ENCODE results near the gene TSEN2. TPM values are rescaled to one million over a fixed set of nuclear protein-coding genes. Genes with fewer than 3 reads are reported as not detected.

Gene TSEN2
- total and polyA plus RNA-seq, 10 of the 15 experiments (the other 5 are each of a cell fraction or from before 2014, with no cell fraction given), result 17.7 to 32.3 (median 24.3) TPM

- no peak for ATAC-seq
- Histone ChIP-seq H3K4me1 (ENCODE audit: control insufficient read depth, insufficient read depth, low read length) (no peaks in the 10 kb centered on the region), H3K4me2 (ENCODE audit: control insufficient read depth, insufficient read depth) (no peak overlapping the region), H3K9ac (ENCODE audit: control insufficient read depth, insufficient read depth, low read length) (no peak overlapping the region), H3K79me2 (ENCODE audit: control insufficient read depth, insufficient read depth, low read length) (no peaks in the 10 kb centered on the region), H4K20me1 (ENCODE audit: control insufficient read depth, insufficient read depth) (no peaks in the 10 kb centered on the region), H3K27ac (ENCODE audit: control insufficient read depth, insufficient read depth) (no peak overlapping the region), H3K9me3 (replicated peaks; ENCODE audit: control insufficient read depth, insufficient read depth, low read length) (no peaks in the 10 kb centered on the region), H3K36me3 (ENCODE audit: control insufficient read depth in 2 of 2, insufficient read depth in 2 of 2, low read length in 1 of 2) (peaks cover 4 to 20% of the 10 kb centered on the region in 2 experiments), H3K27me3 (replicated peaks in 1 of 2; ENCODE audit: control insufficient read depth in 2 of 2, insufficient read depth in 2 of 2, low read length in 1 of 2) (no peaks in the 10 kb centered on the region), H2AFZ (ENCODE audit: control insufficient read depth, low read depth, low read length) (no peak overlapping the region), H3K4me3 (no peak overlapping the region)
- no TSS peak for BruUV-seq (replicated peaks)
- no peak for DNase-seq (ENCODE audit: low read depth, low spot score)
- CTCF ChIA-PET, result interaction anchor here (0.9 to 2.0 kb wide), 2 partner anchors 10 to 28 kb away, joined by 3 to 4 read pairs; no protein-coding TSS in a partner anchor
- no peak for FAIRE-seq
- SMC1A ChIA-PET (ENCODE audit: uncharacterized antibody, unreplicated experiment), result interaction anchor here (1.1 kb wide), 1 partner anchor 11 kb away, joined by 3 read pairs; no protein-coding TSS in a partner anchor
- POLR2A ChIA-PET, result no interaction called here
- in situ Hi-C loops (cut with MboI) (no loop called here), intact Hi-C loops (cut with micrococcal nuclease; ENCODE audit: unreplicated experiment) (no loop called here)
- 94% methylated on average over 8 of the region's 8 CpGs for WGBS (ENCODE audit: insufficient coverage, insufficient replicate concordance, low lambda C conversion rate, missing lambda C conversion rate)
- TF ChIP-seq NR2F1 (conservative IDR thresholded peaks at IDR 0.05) (no peak), YBX1 (IDR thresholded peaks at IDR 0.05) (no peak), KLF5 (IDR thresholded peaks at IDR 0.05; ENCODE audit: partially characterized antibody) (no peak), PML (IDR thresholded peaks at IDR 0.05; ENCODE audit: low read length) (no peak), ZSCAN29 (IDR thresholded peaks at IDR 0.05) (no peak)
- RAD21 ChIA-PET (ENCODE audit: unreplicated experiment), result no interaction called here
These were observed 23.5 kb downstream of the TSEN2 start for GRCh38 chr3:12507591-12508281.

DNA sequence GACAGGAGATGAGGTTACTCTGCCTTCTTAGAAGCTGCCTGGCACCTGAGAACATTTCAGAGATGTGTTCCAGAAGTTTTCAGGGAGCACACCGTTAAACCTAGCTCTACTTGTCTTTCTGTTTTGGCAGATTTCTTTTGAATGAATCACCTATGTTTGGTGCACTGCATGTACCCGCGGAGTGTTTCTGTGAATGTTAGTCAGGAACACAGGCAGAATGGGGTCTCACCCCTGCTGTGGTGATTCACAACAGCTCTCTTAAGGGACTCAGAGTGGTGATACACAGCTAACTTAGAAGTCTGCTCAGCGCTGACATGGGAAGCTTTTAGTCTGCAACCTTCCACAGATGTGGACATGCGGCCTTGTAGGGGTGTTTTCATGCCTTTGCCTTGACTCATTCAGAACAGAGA lies 24.0 kb downstream of the TSEN2 start:
- Histone ChIP-seq H3K4me1 (ENCODE audit: control insufficient read depth, insufficient read depth, low read length) (no peaks in the 10 kb centered on the region), H3K4me3 (no peak overlapping the region), H4K20me1 (ENCODE audit: control insufficient read depth, insufficient read depth) (no peaks in the 10 kb centered on the region), H3K79me2 (ENCODE audit: control insufficient read depth, insufficient read depth, low read length) (no peaks in the 10 kb centered on the region), H3K36me3 (ENCODE audit: control insufficient read depth in 2 of 2, insufficient read depth in 2 of 2, low read length in 1 of 2) (peaks cover 2 to 18% of the 10 kb centered on the region in 2 experiments), H3K27me3 (replicated peaks in 1 of 2; ENCODE audit: control insufficient read depth in 2 of 2, insufficient read depth in 2 of 2, low read length in 1 of 2) (no peaks in the 10 kb centered on the region), H3K9me3 (replicated peaks; ENCODE audit: control insufficient read depth, insufficient read depth, low read length) (no peaks in the 10 kb centered on the region), H2AFZ (ENCODE audit: control insufficient read depth, low read depth, low read length) (no peak overlapping the region), H3K4me2 (ENCODE audit: control insufficient read depth, insufficient read depth) (no peak overlapping the region), H3K9ac (ENCODE audit: control insufficient read depth, insufficient read depth, low read length) (no peak overlapping the region), H3K27ac (ENCODE audit: control insufficient read depth, insufficient read depth) (no peak overlapping the region)
- FAIRE-seq (no peak), ATAC-seq (no peak), DNase-seq (ENCODE audit: low read depth, low spot score) (no peak)
- BruUV-seq (replicated peaks), result no TSS peak
- SMC1A ChIA-PET (ENCODE audit: uncharacterized antibody, unreplicated experiment), result interaction anchor here (1.1 kb wide), 1 partner anchor 11 kb away, joined by 3 read pairs; no protein-coding TSS in a partner anchor
- CTCF ChIA-PET, result interaction anchor here (0.6 to 2.0 kb wide), 3 partner anchors 10 to 370 kb away, joined by 3 to 4 read pairs (median 3); no protein-coding TSS in a partner anchor
- RAD21 ChIA-PET (ENCODE audit: unreplicated experiment), result interaction anchor here (0.9 kb wide), 1 partner anchor 373 kb away, joined by 3 read pairs; no protein-coding TSS in a partner anchor
- 99% methylated on average over 5 of the region's 5 CpGs for WGBS (ENCODE audit: insufficient coverage, insufficient replicate concordance, low lambda C conversion rate, missing lambda C conversion rate)
- POLR2A ChIA-PET, result no interaction called here
- intact Hi-C loops (cut with micrococcal nuclease; ENCODE audit: unreplicated experiment) (no loop called here), in situ Hi-C loops (cut with MboI) (no loop called here)
- TF ChIP-seq POLR2AphosphoS5 (IDR thresholded peaks at IDR 0.05; ENCODE audit: low read length) (no peak), IKZF2 (IDR thresholded peaks at IDR 0.05) (no peak), BHLHE40 (IDR thresholded peaks at IDR 0.05; ENCODE audit: borderline replicate concordance in 1 of 2, low read depth in 2 of 2, low read length in 1 of 2) (no peak), RUNX3 (IDR thresholded peaks at IDR 0.05; ENCODE audit: low read length) (no peak), WRNIP1 (IDR thresholded peaks at IDR 0.05; ENCODE audit: borderline replicate concordance, low read depth, low read length) (no peak), BCL3 (IDR thresholded peaks at IDR 0.05; ENCODE audit: borderline replicate concordance, insufficient read depth, low read depth, low read length, poor library complexity, severe bottlenecking) (no peak), SMAD1 (IDR thresholded peaks at IDR 0.05; ENCODE audit: low read depth, partially characterized antibody) (no peak), SIX5 (IDR thresholded peaks at IDR 0.05; ENCODE audit: low read depth, low read length, severe bottlenecking) (no peak), RELB (IDR thresholded peaks at IDR 0.05; ENCODE audit: low read depth) (no peak), POLR2AphosphoS2 (IDR thresholded peaks at IDR 0.05; ENCODE audit: low read depth, low read length) (no peak)
